Activated T-helper 9 cell treated with anti-CD3 and anti-CD28 coated beads, Interleukin-2, amount 50 U/mL, for 16 hours (primary cell): Measurements from ENCODE around the gene PRDX5.

Source experiments
- DNase-seq: peaks from one replicate; pipeline ENCODE4 v3.0.0-alpha.2; 2020; ENCODE audit warnings: low read depth

The PRDX5 gene

GRCh38 chr11:64290352-64291261, 27.3 kb upstream of the PRDX5 start:
- DNase-seq: no peak

GRCh38 chr11:64291262-64291751, 26.6 kb upstream of the PRDX5 start, which contains the start of gene KCNK4:
KCNK4 (plus strand) TSS chr11:64291302; CDS start chr11:64293019, 1,717 bp downstream.
- DNase-seq: no peak

- no peak for DNase-seq
Measured at GRCh38 chr11:64291752-64292459, 26.0 kb upstream of the PRDX5 start.

GRCh38 chr11:64292460-64293254, 25.3 kb upstream of the PRDX5 start:
- no peak for DNase-seq

- no peak for DNase-seq
Measured at GRCh38 chr11:64294774-64295173, 23.1 kb upstream of the PRDX5 start.

- no peak for DNase-seq
Measured at GRCh38 chr11:64295760-64296159, 22.2 kb upstream of the PRDX5 start.

- DNase-seq: no peak
Measured at GRCh38 chr11:64296236-64296635, 21.7 kb upstream of the PRDX5 start.

GRCh38 chr11:64296830-64297698, 20.9 kb upstream of the PRDX5 start:
- no peak for DNase-seq

GRCh38 chr11:64297699-64298358, 20.1 kb upstream of the PRDX5 start:
- DNase-seq: no peak

GRCh38 chr11:64298966-64299846, 18.7 kb upstream of the PRDX5 start:
- DNase-seq: no peak

- DNase-seq: no peak
Measured at GRCh38 chr11:64299847-64300648, 17.9 kb upstream of the PRDX5 start, which contains the start of gene CATSPERZ. CATSPERZ (plus strand) TSS chr11:64300358; CDS start chr11:64300411, 53 bp downstream.

- no peak for DNase-seq
Measured at GRCh38 chr11:64303109-64304031, 14.6 kb upstream of the PRDX5 start.

- DNase-seq: no peak
Measured at GRCh38 chr11:64304032-64304315, 13.9 kb upstream of the PRDX5 start.

GRCh38 chr11:64304316-64305072, 13.4 kb upstream of the PRDX5 start:
- peak; percentile 89 for DNase-seq

- peak; percentile 99 for DNase-seq
Measured at GRCh38 chr11:64305075-64305690, 12.7 kb upstream of the PRDX5 start, which contains the start of gene ESRRA. ESRRA (plus strand) TSS chr11:64305524; CDS start chr11:64307180, 1,656 bp downstream.
